AG08396 (cell line): ENCODE data around the gene GUCY2D.

Source experiments
- DNase-seq: peaks from one replicate; pipeline ENCODE4 v3.0.0; 2012; ENCODE audit warnings: low spot score, mixed read lengths

Gene GUCY2D

GRCh38 chr17:7992516-7992915 lies 9.9 kb upstream of the GUCY2D start:
- peak; percentile 45 for DNase-seq

- DNase-seq: no peak
These were observed 9.5 kb upstream of the GUCY2D start for GRCh38 chr17:7992924-7993323.

DNA sequence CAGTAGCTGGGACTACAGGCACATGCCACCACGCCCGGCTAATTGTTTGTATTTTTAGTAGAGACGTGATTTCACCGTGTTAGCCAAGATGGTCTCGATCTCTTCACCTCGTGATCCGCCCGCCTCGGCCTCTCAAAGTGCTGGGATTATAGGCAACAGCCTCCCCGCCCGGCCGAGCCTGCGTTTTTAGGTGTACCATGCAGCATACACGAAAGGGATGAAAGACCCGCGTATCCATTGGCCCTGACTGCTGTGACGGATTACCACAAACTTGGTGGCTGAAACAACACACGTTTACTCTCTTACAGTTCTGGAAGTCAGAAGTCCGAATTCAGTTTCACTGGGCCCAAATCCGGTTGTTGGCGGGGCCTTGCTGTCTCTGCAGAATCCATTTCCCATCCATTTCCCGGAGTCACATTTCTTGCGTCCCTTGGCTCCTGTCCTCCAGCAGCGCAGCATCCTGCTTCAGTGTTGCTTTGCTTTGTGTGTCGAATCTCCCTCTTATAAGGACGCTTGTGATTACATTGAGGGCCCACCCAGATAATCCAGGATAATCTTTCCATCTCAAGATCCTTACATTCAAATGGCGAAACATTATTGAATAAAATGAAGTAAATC lies 8.3 kb upstream of the GUCY2D start:
- DNase-seq: no peak

GRCh38 chr17:7995724-7996123 lies 6.7 kb upstream of the GUCY2D start:
- no peak for DNase-seq

DNA sequence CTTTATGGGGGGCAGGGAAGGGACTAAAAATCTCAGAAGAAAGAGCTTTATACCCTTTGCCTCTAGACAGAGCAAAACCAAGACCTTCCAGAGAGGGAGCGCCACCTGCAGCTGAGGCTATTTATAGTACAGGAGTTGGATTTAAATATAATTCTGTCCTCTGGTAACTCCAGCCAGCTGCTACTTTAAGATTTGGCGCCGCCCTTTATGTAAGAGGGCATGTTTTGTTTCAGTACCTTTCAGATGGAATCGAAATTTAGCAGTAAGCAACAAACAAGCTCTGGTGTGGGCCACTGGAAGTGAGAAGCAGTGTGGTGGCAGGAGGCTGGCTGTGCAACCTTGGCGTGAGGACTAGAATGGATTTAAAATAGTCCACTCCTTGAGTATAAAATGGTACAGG lies 5.2 kb upstream of the GUCY2D start:
- peak; percentile 36 for DNase-seq

GRCh38 chr17:8002721-8003593 lies 542 bp downstream of the GUCY2D start:
- peak; percentile 38 for DNase-seq

GRCh38 chr17:8003594-8004181 lies 1.3 kb downstream of the GUCY2D start:
- no peak for DNase-seq

DNA sequence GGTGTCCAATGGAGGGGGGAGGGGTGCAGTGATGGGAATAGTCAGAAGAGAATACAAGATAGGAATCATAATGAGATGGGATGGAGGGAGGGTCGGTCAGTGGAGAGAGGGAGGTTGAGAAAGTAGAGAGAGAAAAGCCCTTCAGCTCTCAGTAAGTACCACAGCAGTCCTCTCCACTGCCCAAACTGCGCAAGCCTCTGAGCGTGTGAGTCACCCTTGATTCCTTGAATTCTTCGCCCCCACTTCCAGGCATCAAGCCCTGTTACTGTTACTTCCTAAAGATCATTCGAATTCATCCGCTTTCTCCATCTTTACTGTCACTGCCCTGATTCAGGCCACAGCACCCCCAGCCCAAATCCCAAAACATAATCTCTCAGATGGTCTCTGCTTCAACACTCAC lies 2.5 kb downstream of the GUCY2D start:
- DNase-seq: peak; percentile 86

DNA sequence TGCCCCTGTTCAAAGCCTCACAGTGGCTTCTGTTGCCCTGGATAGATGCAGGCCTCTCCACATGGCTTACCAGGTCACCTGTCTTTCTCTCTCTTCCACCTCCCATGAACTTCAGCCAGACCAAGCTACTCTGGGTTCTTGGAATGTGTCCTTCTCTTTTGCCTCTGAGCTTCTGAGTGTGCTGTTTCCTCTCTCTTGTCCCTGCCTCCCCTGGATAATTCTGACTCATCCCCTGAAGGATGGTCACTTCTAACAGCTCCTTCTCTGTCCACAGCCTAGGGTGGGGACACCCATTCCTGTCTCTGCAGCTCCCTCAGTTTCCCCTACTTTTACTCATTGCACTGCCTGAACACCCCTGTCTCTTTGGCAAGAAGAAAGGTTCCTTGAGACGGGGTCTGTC lies 2.9 kb downstream of the GUCY2D start:
- DNase-seq: peak; percentile 66

- DNase-seq: peak; percentile 32
These were observed 3.7 kb downstream of the GUCY2D start for GRCh38 chr17:8005967-8006730.

DNA sequence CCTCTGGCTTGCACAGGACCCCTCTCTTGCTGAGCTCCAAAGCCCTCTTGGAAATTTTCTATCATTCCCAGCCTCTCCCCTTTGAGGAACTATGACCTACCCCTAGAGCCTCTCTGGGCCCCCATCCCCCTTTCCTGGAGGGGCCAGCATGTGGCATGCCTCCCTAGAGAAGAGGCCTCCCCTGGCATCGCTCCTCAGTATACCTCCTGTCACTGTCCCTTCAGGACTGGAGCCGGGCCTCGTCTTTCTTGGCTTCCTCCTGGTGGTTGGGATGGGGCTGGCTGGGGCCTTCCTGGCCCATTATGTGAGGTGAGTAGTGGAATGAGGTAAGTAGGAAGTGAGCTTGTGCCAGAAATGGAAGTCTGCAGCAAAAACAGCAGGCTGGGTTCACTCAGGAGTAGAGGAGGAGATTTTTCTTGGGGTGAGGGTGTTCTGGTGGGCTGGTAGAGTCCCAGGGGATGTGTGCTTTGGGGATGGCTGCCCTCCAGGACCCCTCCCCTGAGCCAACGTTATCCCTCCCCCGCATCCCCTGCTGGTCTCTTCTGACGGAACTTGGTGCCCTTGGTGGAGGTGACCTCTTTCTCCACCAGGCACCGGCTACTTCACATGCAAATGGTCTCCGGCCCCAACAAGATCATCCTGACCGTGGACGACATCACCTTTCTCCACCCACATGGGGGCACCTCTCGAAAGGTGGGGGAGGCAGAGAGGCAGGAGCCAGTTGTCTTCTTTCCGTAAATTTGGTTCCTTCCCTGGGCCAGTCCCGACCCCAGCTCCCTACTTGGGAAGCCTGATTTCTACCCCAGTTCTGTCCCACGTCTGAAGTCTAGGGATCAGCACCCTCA lies 4.6 kb downstream of the GUCY2D start:
- no peak for DNase-seq

- DNase-seq: no peak
These were observed 5.4 kb downstream of the GUCY2D start for GRCh38 chr17:8007836-8008235.

DNA sequence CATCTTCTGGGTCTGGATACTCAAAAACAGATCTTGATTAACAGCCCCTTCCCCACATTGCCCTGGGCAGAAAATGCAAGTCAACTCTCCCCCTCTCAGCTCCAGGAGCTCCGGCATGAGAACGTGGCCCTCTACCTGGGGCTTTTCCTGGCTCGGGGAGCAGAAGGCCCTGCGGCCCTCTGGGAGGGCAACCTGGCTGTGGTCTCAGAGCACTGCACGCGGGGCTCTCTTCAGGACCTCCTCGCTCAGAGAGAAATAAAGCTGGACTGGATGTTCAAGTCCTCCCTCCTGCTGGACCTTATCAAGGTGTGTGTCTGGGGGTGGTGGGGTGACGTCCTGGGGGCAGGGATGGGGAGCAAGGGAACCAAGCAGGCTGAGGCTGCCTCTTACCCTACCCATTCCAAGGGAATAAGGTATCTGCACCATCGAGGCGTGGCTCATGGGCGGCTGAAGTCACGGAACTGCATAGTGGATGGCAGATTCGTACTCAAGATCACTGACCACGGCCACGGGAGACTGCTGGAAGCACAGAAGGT lies 9.7 kb downstream of the GUCY2D start:
- DNase-seq: no peak

GRCh38 chr17:8012996-8013640 lies 10.7 kb downstream of the GUCY2D start:
- DNase-seq: no peak

GRCh38 chr17:8013731-8014557 lies 11.5 kb downstream of the GUCY2D start:
- no peak for DNase-seq

DNA sequence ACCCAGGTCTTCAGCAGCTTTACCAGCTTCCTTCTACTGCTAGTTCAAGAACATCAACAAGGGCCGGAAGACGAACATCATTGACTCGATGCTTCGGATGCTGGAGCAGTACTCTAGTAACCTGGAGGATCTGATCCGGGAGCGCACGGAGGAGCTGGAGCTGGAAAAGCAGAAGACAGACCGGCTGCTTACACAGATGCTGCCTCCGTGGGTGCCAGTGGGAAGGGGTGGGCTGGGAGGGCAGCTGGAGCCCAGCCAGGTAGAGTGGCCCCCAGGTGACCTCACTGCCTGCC lies 12.1 kb downstream of the GUCY2D start:
- no peak for DNase-seq

DNA sequence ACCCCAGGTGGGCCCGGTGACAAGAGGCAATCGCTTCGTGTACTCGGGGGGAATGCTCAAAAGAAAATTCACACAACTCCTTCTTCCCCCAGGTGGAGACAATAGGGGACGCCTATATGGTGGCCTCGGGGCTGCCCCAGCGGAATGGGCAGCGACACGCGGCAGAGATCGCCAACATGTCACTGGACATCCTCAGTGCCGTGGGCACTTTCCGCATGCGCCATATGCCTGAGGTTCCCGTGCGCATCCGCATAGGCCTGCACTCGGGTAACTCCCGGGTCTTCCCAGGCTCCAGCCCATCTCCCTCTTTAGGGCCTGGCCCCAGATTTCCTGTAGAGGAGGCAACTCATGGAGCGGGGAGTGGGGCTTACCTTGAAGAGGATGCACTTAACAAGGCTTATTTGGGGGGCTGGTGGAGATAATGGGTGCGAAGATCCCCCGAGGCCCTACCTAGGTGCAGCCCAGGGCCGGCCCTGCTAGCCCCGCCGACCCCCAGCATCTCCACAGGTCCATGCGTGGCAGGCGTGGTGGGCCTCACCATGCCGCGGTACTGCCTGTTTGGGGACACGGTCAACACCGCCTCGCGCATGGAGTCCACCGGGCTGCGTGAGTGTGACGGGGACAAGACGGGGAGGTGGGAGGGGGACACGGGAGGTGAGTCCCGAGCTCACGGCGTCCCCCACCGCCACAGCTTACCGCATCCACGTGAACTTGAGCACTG lies 13.0 kb downstream of the GUCY2D start:
- DNase-seq: no peak

DNA sequence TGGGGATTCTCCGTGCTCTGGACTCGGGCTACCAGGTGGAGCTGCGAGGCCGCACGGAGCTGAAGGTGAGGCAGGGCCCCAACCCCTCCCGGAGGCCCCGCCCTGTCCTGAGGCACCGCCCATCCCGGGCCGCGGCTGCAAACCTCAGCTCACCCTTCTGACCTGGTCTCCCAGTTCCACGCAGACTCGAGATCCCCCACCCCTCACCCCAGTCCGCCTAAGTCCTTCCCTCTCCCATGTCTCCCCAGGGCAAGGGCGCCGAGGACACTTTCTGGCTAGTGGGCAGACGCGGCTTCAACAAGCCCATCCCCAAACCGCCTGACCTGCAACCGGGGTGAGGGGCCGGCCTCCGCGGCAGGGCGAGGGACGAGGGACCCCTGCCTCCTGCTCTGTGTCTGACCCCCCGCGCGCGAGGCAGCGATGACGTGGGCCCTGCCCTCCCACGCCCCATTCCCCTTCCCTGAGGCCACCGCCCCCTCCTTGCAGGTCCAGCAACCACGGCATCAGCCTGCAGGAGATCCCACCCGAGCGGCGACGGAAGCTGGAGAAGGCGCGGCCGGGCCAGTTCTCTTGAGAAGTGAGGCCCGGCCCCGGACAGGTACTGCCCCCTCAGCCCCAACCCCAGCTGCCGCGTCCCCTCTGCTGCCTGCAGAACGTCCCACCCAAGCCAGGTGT lies 13.7 kb downstream of the GUCY2D start:
- no peak for DNase-seq
